Measurements from ENCODE around the gene GABRA5. TPM values are rescaled to one million over a fixed set of nuclear protein-coding genes. Genes with fewer than 3 reads are reported as not detected.

The GABRA5 gene
- total and polyA plus RNA-seq, 2 experiments from 2014 or later = 0.22 to 0.29 TPM

DNA sequence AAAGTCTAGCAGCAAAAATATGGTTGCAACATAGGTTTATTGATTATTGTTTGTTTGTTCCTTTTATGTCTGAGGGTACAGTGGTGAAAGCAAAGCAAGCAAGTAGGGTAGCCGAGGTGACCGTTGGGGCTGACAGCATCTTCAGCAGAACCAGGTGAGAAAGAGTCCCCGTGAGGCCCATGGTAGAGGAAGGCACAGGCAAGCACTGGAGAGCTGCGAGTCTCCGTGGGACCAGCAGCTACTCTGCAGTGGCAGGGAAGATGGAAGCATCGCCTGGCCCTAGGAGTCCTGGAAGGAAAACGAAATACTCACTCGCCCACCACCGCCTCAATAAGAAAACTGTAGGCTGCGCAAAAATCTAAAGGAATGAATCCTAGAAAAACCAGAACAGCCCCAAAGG lies 25.3 kb upstream of the GABRA5 start:
- Histone ChIP-seq H3K79me2 (ENCODE audit: insufficient read depth) (no peaks in the 10 kb centered on the region), H3K9me3 (ENCODE audit: low read depth) (no peaks in the 10 kb centered on the region), H3K4me3 (no peak overlapping the region), H4K20me1 (ENCODE audit: insufficient read depth) (no peaks in the 10 kb centered on the region), H3K36me3 (ENCODE audit: low read depth) (no peaks in the 10 kb centered on the region), H2AFZ (no peak overlapping the region), H3K27ac (no peak overlapping the region), H3K9ac (no peak overlapping the region), H3K4me1 (ENCODE audit: insufficient read depth) (no peaks in the 10 kb centered on the region), H3K9me2 (ENCODE audit: insufficient read depth) (no peaks in the 10 kb centered on the region), H3F3A (ENCODE audit: insufficient read depth) (no peaks in the 10 kb centered on the region), H3K4me2 (ENCODE audit: unreplicated experiment) (no peak overlapping the region), H3K27me3 (replicated peaks; ENCODE audit: insufficient read depth) (no peaks in the 10 kb centered on the region)
- TF ChIP-seq EZH2phosphoT487 (IDR thresholded peaks at IDR 0.05; ENCODE audit: insufficient read depth, low read depth) (no peak), EZH2 (IDR thresholded peaks at IDR 0.05; ENCODE audit: insufficient read depth, poor library complexity, severe bottlenecking) (no peak)
- 13 to 14% methylated on average over 10 of the region's 10 CpGs for WGBS, 2 experiments (ENCODE audit: low coverage in 1 of 2, low lambda C conversion rate in 2 of 2, missing lambda C conversion rate in 2 of 2)
- no peak for DNase-seq
- in situ Hi-C loops (cut with MboI) = no loop called here

DNA sequence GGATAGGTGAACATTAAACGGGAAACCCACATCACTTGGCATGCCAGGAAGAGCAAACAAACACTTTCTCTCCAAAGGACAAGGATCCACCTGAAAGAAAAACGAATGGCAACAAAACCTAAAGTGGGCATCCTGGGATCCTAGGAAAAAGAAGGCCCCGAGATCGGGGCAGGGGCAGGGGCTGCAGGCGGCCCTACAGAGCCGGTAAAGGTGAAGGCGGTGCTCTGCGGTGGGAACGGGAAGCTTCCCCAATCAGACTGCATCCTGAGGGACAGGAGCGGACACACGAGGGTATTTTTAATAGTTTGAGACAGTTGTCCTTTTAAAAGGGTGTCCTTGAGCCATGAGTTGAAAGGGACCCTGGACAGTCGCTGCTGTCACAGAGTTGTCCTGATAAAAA lies 24.9 kb upstream of the GABRA5 start:
- H3F3A ChIP-seq (ENCODE audit: insufficient read depth) = no peaks in the 10 kb centered on the region
- no peak overlapping the region for H2AFZ ChIP-seq
- no peaks in the 10 kb centered on the region for H3K36me3 ChIP-seq (ENCODE audit: low read depth)
- no peak overlapping the region for H3K9ac ChIP-seq
- H3K9me3 ChIP-seq (ENCODE audit: low read depth) = no peaks in the 10 kb centered on the region
- no peak for DNase-seq
- H3K4me2 ChIP-seq (ENCODE audit: unreplicated experiment) = no peak overlapping the region
- no peaks in the 10 kb centered on the region for H3K4me1 ChIP-seq (ENCODE audit: insufficient read depth)
- 10 to 15% methylated on average over 12 of the region's 12 CpGs for WGBS, 2 experiments (ENCODE audit: low coverage in 1 of 2, low lambda C conversion rate in 2 of 2, missing lambda C conversion rate in 2 of 2)
- H3K27ac ChIP-seq = no peak overlapping the region
- no peak for TF ChIP-seq EZH2phosphoT487 (IDR thresholded peaks at IDR 0.05; ENCODE audit: insufficient read depth, low read depth)
- no peak for TF ChIP-seq EZH2 (IDR thresholded peaks at IDR 0.05; ENCODE audit: insufficient read depth, poor library complexity, severe bottlenecking)
- in situ Hi-C loops (cut with MboI) = no loop called here
- no peaks in the 10 kb centered on the region for H3K79me2 ChIP-seq (ENCODE audit: insufficient read depth)
- no peaks in the 10 kb centered on the region for H3K27me3 ChIP-seq (replicated peaks; ENCODE audit: insufficient read depth)
- H4K20me1 ChIP-seq (ENCODE audit: insufficient read depth) = no peaks in the 10 kb centered on the region
- no peak overlapping the region for H3K4me3 ChIP-seq
- no peaks in the 10 kb centered on the region for H3K9me2 ChIP-seq (ENCODE audit: insufficient read depth)

DNA sequence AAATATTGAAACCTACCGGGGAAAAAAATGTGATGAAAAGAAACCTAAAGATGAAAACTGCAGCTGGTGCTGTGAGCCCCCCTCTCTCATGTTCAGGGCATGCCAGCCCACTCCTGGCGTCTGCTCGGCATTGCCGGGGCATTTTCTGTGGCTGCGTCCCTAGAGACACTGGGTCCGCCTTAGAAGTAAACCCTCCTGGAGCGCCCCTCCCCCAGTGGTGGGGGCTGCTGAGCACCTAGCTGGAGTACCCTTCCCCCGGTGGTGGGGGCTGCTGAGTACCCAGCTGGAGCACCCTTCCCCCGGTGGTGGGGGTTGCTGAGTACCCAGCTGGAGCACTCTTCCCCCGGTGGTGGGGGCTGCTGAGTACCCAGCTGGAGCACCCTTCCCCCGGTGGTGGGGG lies 24.5 kb upstream of the GABRA5 start:
- Histone ChIP-seq H3K9me3 (ENCODE audit: low read depth) (no peaks in the 10 kb centered on the region), H3K9me2 (ENCODE audit: insufficient read depth) (no peaks in the 10 kb centered on the region), H3K27me3 (replicated peaks; ENCODE audit: insufficient read depth) (no peaks in the 10 kb centered on the region), H2AFZ (no peak overlapping the region), H3F3A (ENCODE audit: insufficient read depth) (no peaks in the 10 kb centered on the region), H3K9ac (no peak overlapping the region), H3K27ac (no peak overlapping the region), H3K4me1 (ENCODE audit: insufficient read depth) (no peaks in the 10 kb centered on the region), H3K36me3 (ENCODE audit: low read depth) (no peaks in the 10 kb centered on the region), H3K4me3 (no peak overlapping the region), H4K20me1 (ENCODE audit: insufficient read depth) (no peaks in the 10 kb centered on the region), H3K79me2 (ENCODE audit: insufficient read depth) (no peaks in the 10 kb centered on the region), H3K4me2 (ENCODE audit: unreplicated experiment) (no peak overlapping the region)
- no peak for TF ChIP-seq EZH2 (IDR thresholded peaks at IDR 0.05; ENCODE audit: insufficient read depth, poor library complexity, severe bottlenecking)
- no peak for TF ChIP-seq EZH2phosphoT487 (IDR thresholded peaks at IDR 0.05; ENCODE audit: insufficient read depth, low read depth)
- WGBS, 2 experiments (ENCODE audit: low coverage in 1 of 2, low lambda C conversion rate in 2 of 2, missing lambda C conversion rate in 2 of 2) = 7 to 8% methylated on average over 8 to 9 of the region's 11 CpGs
- no peak for DNase-seq
- in situ Hi-C loops (cut with MboI) = no loop called here

DNA sequence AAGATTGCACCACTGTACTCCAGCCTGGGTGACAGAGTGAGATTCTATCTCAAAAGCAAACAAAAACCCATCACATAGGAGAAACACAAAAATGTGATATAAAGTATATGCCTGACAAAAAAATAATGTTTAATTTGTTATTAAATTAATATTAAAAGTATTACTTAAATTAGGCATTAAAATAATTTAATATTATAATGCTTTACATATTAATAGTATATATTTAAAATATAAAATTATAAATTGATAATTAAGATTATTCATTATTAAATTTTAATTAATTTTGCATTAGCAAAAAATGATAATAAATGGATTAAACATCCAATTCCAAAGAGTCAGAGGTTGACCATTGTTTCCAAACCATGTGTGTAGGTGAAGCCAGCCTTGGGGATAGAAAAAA lies 22.0 kb upstream of the GABRA5 start:
- Histone ChIP-seq H3K4me1 (ENCODE audit: insufficient read depth) (no peaks in the 10 kb centered on the region), H3K9me3 (ENCODE audit: low read depth) (no peaks in the 10 kb centered on the region), H3K36me3 (ENCODE audit: low read depth) (no peaks in the 10 kb centered on the region), H3F3A (ENCODE audit: insufficient read depth) (no peaks in the 10 kb centered on the region), H3K27ac (no peak overlapping the region), H2AFZ (no peak overlapping the region), H3K27me3 (replicated peaks; ENCODE audit: insufficient read depth) (no peaks in the 10 kb centered on the region), H4K20me1 (ENCODE audit: insufficient read depth) (no peaks in the 10 kb centered on the region), H3K79me2 (ENCODE audit: insufficient read depth) (no peaks in the 10 kb centered on the region), H3K9me2 (ENCODE audit: insufficient read depth) (no peaks in the 10 kb centered on the region), H3K4me2 (ENCODE audit: unreplicated experiment) (no peak overlapping the region), H3K4me3 (no peak overlapping the region), H3K9ac (no peak overlapping the region)
- no peak for DNase-seq
- no peak for TF ChIP-seq EZH2phosphoT487 (IDR thresholded peaks at IDR 0.05; ENCODE audit: insufficient read depth, low read depth)
- no peak for TF ChIP-seq EZH2 (IDR thresholded peaks at IDR 0.05; ENCODE audit: insufficient read depth, poor library complexity, severe bottlenecking)
- in situ Hi-C loops (cut with MboI) = no loop called here

DNA sequence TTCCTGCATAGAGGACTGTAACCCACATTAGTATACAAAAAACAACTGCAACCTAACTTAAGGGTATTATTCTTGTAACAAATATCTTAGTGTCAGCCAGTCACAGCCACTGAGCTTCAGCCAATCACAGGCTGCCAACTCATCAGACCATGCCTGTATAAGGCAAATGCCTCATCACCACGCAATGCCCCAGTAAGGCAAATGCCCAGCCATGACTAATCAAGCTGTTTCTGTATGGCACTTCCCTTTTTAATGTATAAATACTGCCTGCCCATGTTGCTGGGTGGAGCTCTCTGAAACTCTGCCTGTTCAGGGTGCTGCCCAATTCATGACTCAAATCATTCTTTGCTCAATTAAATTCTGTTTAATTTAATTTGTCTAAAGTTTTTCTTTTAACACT lies 18.4 kb upstream of the GABRA5 start:
- no peak overlapping the region for H2AFZ ChIP-seq
- no peaks in the 10 kb centered on the region for H3K9me3 ChIP-seq (ENCODE audit: low read depth)
- H3K4me2 ChIP-seq (ENCODE audit: unreplicated experiment) = no peak overlapping the region
- in situ Hi-C loops (cut with MboI) = no loop called here
- H3K9ac ChIP-seq = no peak overlapping the region
- no peak overlapping the region for H3K4me3 ChIP-seq
- H3K9me2 ChIP-seq (ENCODE audit: insufficient read depth) = no peaks in the 10 kb centered on the region
- no peaks in the 10 kb centered on the region for H4K20me1 ChIP-seq (ENCODE audit: insufficient read depth)
- no peaks in the 10 kb centered on the region for H3K79me2 ChIP-seq (ENCODE audit: insufficient read depth)
- WGBS, 2 experiments (ENCODE audit: low coverage in 1 of 2, low lambda C conversion rate in 2 of 2, missing lambda C conversion rate in 2 of 2) = 0 to 5% methylated on average over 1 of the region's 1 CpG
- no peaks in the 10 kb centered on the region for H3K27me3 ChIP-seq (replicated peaks; ENCODE audit: insufficient read depth)
- H3K27ac ChIP-seq = no peak overlapping the region
- H3F3A ChIP-seq (ENCODE audit: insufficient read depth) = no peaks in the 10 kb centered on the region
- H3K4me1 ChIP-seq (ENCODE audit: insufficient read depth) = no peaks in the 10 kb centered on the region
- no peaks in the 10 kb centered on the region for H3K36me3 ChIP-seq (ENCODE audit: low read depth)
- TF ChIP-seq EZH2 (IDR thresholded peaks at IDR 0.05; ENCODE audit: insufficient read depth, poor library complexity, severe bottlenecking) (no peak), EZH2phosphoT487 (IDR thresholded peaks at IDR 0.05; ENCODE audit: insufficient read depth, low read depth) (no peak)
- peak; percentile 4 for DNase-seq

Data from GM23248 (cell line).